Activated naive CD4-positive, alpha-beta T cell treated with anti-CD3 and anti-CD28 coated beads, Interleukin-2, amount 50 U/mL, for 24 hours (primary cell): ENCODE data around the gene PNPLA5.

Experiments
- H3K27ac Mint-ChIP-seq: one replicate; pipeline ENCODE4 v1.8.0; 2021; ENCODE audit warnings: mild to moderate bottlenecking, mixed read lengths
- H3K27me3 Mint-ChIP-seq: one replicate; pipeline ENCODE4 v1.8.0; 2021; ENCODE audit warnings: mixed read lengths
- H3K36me3 Mint-ChIP-seq: one replicate; pipeline ENCODE4 v1.8.0; 2021; ENCODE audit warnings: mixed read lengths
- H3K4me1 Mint-ChIP-seq: one replicate; pipeline ENCODE4 v1.8.0; 2021; ENCODE audit warnings: mixed read lengths
- H3K4me3 Mint-ChIP-seq: one replicate; pipeline ENCODE4 v1.8.0; 2021; ENCODE audit warnings: mild to moderate bottlenecking, mixed read lengths
- H3K9me3 Mint-ChIP-seq: one replicate; pipeline ENCODE4 v1.8.0; 2021; ENCODE audit warnings: mixed read lengths

PNPLA5 gene

DNA sequence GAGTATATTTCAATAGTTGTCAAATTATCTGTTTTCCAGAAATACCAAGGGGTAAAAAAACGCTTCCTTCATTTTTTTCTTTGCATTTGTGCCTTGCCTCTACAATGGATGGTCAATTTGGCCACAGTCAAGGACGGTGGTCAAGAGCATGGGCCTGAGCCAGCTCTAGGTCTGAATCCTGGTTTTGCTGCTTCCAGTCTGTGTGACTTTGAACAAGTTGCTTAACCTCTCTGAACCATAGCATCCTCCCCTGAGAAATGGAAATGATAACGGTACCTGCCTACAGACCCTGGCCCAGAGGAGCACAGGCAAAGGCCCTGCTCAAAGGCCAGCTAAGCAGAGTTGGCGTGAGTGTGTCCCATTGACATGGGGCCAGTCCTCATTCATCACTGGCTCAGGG lies 3.1 kb downstream of the PNPLA5 start:
- H3K4me1 Mint-ChIP-seq: no peaks in the 10 kb centered on the region
- peaks cover 26% of the 10 kb centered on the region for H3K27me3 Mint-ChIP-seq
- H3K9me3 Mint-ChIP-seq: no peaks in the 10 kb centered on the region
- no peak overlapping the region for H3K27ac Mint-ChIP-seq
- H3K4me3 Mint-ChIP-seq: no peak overlapping the region
- H3K36me3 Mint-ChIP-seq: no peaks in the 10 kb centered on the region

DNA sequence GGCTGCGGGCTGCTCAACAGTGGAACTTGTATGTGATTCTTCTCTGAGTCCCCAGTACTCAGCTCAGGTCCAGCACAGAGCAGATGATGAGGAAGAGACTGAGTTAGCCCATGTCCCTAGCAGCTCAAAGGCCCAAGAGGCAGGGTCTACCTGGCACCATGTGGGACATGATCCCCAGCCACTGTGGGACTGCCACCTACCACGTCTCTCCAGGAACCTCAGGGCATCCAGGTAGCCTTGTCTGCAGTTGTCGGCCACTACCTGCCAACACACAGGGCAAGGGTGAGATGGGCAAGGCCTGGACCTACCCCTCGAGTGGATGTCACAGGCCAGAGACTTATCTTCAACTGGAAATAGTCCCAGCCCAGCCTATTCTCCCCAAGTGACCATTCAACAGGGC lies 4.4 kb downstream of the PNPLA5 start:
- Mint-ChIP-seq H3K27me3 (peaks cover 20% of the 10 kb centered on the region), H3K9me3 (no peaks in the 10 kb centered on the region), H3K4me1 (no peaks in the 10 kb centered on the region), H3K36me3 (no peaks in the 10 kb centered on the region), H3K27ac (no peak overlapping the region), H3K4me3 (no peak overlapping the region)

DNA sequence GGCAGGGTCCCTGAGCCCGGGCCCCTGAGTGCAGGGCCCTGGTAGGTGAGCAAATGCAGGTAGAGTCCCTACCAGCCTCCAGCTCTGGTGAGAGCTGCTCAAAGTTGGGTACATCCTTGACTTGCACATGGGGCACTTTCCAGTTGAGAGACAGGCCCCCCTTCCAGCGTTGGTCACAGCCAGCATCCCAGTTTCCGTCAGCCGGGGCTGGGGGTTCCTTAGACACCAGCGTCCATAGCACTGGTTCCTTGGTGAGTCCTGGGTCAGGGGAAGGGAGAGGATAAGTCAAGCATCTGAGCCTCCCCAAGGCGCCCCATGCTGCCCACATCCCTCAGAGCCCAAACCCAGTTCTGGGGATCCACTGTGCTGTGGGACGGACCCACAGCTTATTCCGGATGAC lies 5.6 kb downstream of the PNPLA5 start:
- Mint-ChIP-seq H3K27me3 (peaks cover 19% of the 10 kb centered on the region), H3K9me3 (no peaks in the 10 kb centered on the region), H3K36me3 (no peaks in the 10 kb centered on the region), H3K4me1 (no peaks in the 10 kb centered on the region), H3K4me3 (no peak overlapping the region), H3K27ac (no peak overlapping the region)

DNA sequence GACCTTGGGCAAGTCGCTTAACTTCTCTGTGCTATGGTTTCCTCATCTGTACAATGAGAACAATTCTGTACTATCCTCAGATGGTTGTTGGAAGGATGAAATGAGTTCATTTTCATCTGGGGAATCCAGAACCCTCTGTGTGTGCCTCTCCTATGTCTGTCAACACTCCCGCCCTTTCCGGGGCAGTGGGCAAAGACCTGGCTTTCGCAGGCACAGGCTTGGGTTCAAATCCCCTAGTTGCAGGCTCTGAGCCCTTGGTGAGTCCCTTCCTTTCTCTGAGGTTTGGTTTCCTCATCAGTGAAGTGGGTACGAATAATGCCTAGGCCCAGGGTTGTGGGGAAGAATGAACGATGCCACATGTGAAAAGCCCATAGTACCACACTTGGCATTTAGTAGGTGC lies 6.0 kb downstream of the PNPLA5 start:
- H3K36me3 Mint-ChIP-seq: no peaks in the 10 kb centered on the region
- no peaks in the 10 kb centered on the region for H3K9me3 Mint-ChIP-seq
- H3K4me3 Mint-ChIP-seq: no peak overlapping the region
- H3K27me3 Mint-ChIP-seq: peaks cover 18% of the 10 kb centered on the region
- peak overlapping the region; percentile 62 for H3K27ac Mint-ChIP-seq
- no peaks in the 10 kb centered on the region for H3K4me1 Mint-ChIP-seq

DNA sequence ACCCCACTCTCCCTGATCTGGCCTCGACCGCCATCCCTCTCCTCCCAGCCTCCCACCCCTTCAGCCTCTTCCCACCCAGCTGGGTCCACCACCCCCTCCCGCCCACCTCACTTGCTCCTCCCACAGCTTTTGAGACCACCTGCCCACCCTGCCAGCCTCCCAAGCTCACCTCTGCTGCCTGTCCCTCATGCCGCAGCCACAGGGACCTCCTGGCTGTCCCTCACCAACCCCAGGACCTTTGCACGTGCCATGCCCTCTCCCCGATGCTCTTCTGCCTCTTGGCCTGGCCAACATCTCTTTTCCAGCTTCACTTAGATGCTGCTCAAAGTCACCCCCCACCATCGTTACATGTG lies 6.5 kb downstream of the PNPLA5 start:
- Mint-ChIP-seq H3K27ac (no peak overlapping the region), H3K27me3 (peaks cover 13% of the 10 kb centered on the region), H3K36me3 (no peaks in the 10 kb centered on the region), H3K4me1 (no peaks in the 10 kb centered on the region), H3K9me3 (no peaks in the 10 kb centered on the region), H3K4me3 (no peak overlapping the region)

DNA sequence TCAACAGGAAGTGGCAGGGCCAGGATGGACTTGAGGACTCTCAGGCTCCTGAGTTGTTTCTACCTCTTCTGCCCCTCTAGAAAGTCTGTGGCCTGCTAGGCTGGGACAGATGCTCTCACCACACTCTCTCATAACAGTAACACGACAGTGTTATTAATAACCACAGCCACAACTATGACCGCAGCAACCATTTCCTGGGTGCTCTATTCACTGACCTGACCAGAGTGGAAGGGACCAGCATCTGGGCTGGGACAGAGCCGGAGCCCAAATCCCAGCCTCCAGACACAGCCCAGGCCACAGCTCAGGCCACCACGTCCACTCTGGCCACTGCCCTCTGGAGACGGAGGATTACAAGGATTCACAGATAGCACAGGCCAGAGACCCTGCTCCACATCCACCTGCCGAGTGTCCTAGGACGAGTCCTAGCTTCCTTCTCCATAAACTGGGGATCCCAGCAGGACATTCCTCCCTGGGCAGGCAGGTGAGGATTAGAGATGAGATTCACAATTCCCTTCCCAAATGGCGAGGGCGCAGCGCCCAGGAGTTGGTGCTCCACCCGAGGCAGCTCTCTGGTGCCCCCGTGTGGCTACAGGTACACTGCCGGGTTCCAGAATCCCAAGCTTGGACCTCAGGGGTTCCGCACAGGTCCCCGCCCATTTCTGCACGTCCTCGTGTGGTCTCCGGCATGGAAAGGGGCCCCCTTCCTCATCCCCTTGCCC lies 7.1 kb downstream of the PNPLA5 start:
- no peaks in the 10 kb centered on the region for H3K36me3 Mint-ChIP-seq

DNA sequence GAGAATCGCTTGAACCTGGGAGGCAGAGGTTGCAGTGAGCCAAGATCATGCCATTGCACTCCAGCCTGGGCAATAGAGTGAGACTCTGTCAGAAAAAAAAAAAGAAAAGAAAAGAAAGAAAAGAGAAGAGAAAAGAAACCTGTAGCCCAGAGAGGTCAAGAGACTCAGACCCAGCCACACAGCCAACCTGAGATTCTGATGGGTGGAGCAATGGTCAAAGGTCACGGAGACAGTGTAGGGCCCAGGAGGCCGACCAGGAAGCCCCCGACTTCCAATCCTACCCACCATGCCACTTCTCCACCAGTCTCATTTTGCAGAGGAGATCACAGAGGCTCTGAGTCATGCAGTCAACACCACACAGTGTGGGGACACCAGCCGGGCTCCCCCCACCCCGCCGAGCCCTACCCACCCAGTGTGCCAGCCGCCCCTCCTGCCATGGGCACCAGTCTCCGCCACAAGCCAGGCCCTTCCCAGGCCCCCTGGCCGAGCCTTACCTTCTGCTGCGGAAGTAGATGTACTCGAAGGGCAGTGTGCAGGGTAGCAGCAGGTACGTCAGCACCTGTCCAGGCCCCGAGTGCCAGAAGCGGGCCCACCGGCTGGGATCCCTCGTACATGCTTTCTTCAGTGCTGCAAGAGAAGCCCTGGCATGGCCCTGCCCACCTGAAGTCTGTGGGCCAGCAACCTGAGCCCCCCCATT lies 7.9 kb downstream of the PNPLA5 start:
- Mint-ChIP-seq H3K27me3 (peaks cover 10% of the 10 kb centered on the region), H3K36me3 (no peaks in the 10 kb centered on the region), H3K4me3 (no peak overlapping the region), H3K4me1 (no peaks in the 10 kb centered on the region), H3K9me3 (no peaks in the 10 kb centered on the region), H3K27ac (no peak overlapping the region)

More for the DNA sequence above, 7.1 kb downstream of the PNPLA5 start:
- no peaks in the 10 kb centered on the region for H3K9me3 Mint-ChIP-seq
- H3K4me1 Mint-ChIP-seq: no peaks in the 10 kb centered on the region
- H3K4me3 Mint-ChIP-seq: no peak overlapping the region
- peaks cover 13% of the 10 kb centered on the region for H3K27me3 Mint-ChIP-seq
- H3K27ac Mint-ChIP-seq: no peak overlapping the region

DNA sequence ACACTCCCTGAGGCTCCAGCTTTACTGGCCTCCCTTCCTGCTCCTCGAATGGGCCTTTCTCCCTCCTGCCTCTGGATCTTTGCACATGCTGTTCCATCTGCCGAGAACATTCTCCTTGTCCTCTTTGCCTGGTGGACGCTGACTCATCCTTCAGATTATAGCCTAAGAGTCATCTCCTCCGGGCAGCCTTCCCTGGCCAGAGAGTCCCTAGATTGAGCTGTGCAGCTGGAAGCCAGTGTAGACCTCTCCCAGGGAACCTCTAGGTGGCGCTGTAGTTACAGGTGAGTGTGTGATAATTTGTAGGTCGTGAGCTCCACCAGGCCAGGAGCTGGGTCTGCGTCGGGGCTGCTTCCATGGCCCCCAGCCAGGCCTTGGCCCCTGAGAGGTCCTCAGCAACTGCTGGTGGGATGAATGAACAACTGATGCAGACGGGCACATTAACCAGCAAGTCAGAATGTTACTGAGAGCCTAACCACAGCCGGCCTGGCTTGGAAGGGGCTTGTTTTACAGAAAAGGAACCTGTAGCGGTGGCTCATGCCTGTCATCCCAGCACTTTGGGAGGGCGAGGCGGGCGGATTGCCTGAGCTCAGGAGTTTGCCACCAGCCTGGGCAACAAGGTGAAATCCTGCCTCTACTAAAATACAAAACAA lies 8.7 kb downstream of the PNPLA5 start:
- Mint-ChIP-seq H3K27me3 (peaks cover 12% of the 10 kb centered on the region), H3K27ac (peak overlapping the region; percentile 24), H3K9me3 (no peaks in the 10 kb centered on the region), H3K4me1 (no peaks in the 10 kb centered on the region), H3K4me3 (no peak overlapping the region), H3K36me3 (no peaks in the 10 kb centered on the region)

DNA sequence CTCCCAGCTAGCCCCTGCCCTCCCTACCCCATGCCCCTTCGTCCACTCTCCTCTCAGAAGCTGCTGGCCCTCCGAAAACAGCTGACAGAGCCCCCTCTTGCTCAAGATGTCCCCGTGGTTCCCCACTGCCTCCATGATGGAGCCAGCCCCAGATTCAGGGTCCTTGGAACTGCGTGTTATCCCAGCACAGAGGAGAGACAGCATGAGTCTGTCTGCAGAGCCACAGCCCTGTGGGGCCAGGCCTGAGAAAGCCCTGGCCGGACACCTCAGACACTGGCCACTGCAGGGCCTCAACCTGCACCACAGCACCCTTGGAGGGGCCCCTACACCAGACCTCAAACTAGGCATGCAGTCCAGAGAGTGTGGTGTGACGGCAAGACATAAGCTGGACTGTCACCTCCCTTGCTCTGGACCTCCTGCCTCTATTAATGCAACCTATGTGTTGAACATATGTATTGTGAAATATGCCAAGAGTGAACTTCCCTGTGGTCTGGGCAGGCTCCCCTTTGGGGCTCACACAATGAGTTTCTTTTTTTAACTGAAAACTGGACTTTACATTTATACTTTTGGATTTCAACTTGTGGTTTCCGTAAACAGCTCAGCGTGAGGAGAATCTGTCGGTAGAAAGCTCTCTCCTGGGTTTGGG lies 9.6 kb downstream of the PNPLA5 start:
- Mint-ChIP-seq H3K27ac (no peak overlapping the region), H3K36me3 (no peaks in the 10 kb centered on the region), H3K27me3 (peaks cover 10% of the 10 kb centered on the region), H3K4me3 (no peak overlapping the region), H3K9me3 (no peaks in the 10 kb centered on the region), H3K4me1 (no peaks in the 10 kb centered on the region)

DNA sequence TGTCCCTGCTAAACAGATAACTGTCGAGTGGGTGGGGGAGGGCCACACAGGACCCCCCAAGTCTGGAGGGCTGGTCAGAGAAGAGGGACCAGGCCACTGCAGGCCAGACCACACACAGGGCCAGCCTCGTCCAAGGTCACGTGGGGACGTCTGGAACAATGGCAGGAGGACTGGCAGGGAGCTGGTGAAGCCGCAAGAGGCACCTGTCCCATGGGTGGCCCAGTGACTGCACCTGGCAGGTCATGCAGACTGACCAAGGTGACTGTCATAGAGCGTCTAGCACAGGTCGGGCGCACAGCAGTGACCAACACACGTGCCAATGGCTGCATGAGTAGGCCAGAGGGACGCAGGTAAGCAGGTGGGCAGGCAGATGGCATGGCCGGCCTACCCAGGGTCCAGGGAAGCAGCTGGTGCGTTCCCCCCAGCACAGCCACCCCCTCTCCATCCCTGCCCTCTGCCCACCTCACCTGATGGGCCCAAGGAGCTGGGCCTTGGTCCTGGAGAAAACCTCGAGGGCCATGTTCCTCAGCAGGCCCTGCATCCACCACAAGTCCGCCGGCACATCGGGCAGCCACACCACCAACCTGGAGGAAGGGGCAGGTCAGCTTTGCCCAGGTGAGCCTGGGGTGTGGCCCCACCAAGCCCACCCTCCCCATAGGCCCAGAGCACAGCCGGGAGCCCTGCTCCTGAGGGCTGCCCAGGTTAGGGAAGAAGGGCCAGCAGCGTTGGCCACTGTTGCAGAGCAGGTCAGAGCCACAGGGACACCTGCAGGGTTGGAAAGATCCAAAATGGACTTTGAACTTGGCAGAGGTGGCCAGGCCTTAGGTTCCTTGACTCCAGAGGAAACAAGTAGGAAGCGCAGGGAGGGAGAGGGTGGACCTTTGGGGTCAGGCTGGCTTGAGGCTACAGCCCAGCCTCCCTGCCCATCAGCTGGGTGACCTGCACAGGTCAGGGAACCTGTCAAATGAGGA lies 10.4 kb downstream of the PNPLA5 start:
- no peak overlapping the region for H3K4me3 Mint-ChIP-seq
- no peaks in the 10 kb centered on the region for H3K36me3 Mint-ChIP-seq
- no peak overlapping the region for H3K27ac Mint-ChIP-seq
- peaks cover 8% of the 10 kb centered on the region for H3K27me3 Mint-ChIP-seq
- no peaks in the 10 kb centered on the region for H3K9me3 Mint-ChIP-seq
- no peaks in the 10 kb centered on the region for H3K4me1 Mint-ChIP-seq

DNA sequence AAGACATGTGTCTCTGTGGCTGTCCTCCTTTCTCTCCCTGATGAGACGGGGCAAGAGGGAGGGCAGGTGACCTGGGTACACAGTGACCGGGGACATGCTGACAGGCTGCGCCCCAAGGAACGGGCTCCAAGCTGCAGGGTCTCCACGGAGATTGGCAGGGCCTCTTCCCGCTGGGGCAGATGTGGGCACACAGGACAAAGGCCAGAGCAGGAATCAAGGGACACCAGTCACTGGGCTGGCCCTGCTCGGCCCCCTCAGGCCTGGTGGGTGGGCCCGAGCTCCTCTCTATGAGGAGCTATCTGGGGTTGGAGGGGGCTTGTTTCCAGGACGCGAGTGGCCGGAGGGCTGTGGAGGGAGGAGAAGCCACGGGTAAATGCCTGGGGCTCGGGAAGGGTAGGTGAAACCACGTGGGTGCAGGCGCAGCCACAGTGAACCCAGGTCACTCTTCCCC lies 11.2 kb downstream of the PNPLA5 start:
- Mint-ChIP-seq H3K4me3 (no peak overlapping the region), H3K36me3 (no peaks in the 10 kb centered on the region), H3K27ac (peak overlapping the region; percentile 12), H3K4me1 (no peaks in the 10 kb centered on the region), H3K27me3 (peaks cover 6% of the 10 kb centered on the region), H3K9me3 (no peaks in the 10 kb centered on the region)

DNA sequence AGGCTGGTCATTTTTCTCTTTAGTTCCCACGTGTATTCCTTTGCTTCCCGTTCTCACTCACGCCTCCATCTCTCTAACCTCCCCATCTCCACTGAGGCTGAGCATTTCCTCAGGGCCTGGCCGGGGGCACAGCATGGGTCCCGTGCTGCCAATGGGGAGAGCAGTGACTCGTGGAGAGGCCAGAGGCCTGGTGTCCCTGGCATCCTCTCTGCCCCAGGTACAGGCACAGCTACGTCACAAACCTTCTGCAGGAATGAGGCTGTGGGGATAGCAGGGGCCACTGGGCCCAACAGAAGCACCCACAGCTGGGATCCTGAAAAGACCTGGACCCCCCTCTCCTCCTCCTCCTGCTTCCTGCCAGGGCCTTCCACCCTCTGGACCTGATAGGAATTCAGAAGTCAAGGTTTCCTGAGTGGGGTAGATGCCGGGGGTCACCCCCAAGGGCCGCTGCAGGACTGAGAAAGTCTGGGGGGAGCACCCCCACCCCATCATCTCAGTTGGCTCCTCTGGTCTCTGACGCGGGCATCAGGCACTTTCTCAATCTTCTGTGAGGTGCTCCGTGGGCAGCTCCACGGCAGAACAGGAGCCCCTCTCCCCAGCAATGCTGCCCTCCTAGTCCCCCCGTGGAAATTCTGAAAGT lies 11.8 kb downstream of the PNPLA5 start:
- H3K27me3 Mint-ChIP-seq: peaks cover 8% of the 10 kb centered on the region
- H3K9me3 Mint-ChIP-seq: no peaks in the 10 kb centered on the region
- H3K27ac Mint-ChIP-seq: no peak overlapping the region
- no peaks in the 10 kb centered on the region for H3K36me3 Mint-ChIP-seq
- H3K4me1 Mint-ChIP-seq: no peaks in the 10 kb centered on the region
- H3K4me3 Mint-ChIP-seq: no peak overlapping the region

DNA sequence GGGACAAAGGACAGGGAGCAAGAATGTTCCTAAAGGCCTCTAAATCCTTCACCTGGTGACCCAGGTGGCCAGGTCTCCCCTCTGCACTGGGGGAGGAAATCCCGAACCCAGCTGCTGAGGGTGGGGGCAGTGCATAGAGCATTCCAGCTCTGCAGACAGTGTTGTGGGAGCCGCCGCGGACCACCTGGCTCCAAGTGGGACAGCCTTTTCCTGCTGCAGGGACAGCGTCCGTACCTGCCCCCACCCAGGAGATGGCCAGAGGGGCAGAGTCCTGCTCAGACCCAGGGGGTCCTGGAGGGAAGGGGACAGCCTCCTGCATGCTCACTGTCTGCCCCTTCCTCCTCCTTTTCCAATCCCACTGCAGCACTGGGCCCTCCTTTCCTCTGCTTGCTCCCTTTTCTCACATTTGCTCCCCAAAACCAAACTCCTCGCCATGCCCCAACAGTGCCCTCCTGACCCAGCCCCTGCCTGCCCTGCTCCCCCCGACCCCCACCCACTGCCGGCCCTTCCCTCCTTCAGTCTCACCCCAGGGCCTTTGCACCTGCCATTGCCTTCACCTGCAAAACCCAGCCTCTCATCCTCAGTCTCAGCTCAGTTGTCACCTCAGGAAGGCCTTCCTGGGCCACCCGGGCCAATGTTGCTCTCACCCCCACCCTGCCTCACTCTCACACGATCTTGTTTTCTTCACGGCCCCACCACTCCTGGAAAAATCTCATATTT lies 12.8 kb downstream of the PNPLA5 start:
- Mint-ChIP-seq H3K27me3 (peaks cover 12% of the 10 kb centered on the region), H3K36me3 (no peaks in the 10 kb centered on the region), H3K9me3 (no peaks in the 10 kb centered on the region), H3K27ac (no peak overlapping the region), H3K4me3 (no peak overlapping the region), H3K4me1 (no peaks in the 10 kb centered on the region)
